GM15510 (cell line): ENCODE data around the gene PRH2.

Source experiments
- POLR2A ChIP-seq: IDR thresholded peaks from 3 replicates; pipeline ENCODE4 v1.6.1; 2011; ENCODE audit warnings: borderline replicate concordance; ENCODE audit not compliant: insufficient read length; ENCODE audit errors: extremely low read depth

The PRH2 gene

GRCh38 chr12:10928746-10929286 is at the start of gene PRH2:
Gene PRH2 (plus strand): TSS chr12:10929236. CDS start chr12:10929274, 38 bp downstream.
- no peak for TF ChIP-seq POLR2A

DNA sequence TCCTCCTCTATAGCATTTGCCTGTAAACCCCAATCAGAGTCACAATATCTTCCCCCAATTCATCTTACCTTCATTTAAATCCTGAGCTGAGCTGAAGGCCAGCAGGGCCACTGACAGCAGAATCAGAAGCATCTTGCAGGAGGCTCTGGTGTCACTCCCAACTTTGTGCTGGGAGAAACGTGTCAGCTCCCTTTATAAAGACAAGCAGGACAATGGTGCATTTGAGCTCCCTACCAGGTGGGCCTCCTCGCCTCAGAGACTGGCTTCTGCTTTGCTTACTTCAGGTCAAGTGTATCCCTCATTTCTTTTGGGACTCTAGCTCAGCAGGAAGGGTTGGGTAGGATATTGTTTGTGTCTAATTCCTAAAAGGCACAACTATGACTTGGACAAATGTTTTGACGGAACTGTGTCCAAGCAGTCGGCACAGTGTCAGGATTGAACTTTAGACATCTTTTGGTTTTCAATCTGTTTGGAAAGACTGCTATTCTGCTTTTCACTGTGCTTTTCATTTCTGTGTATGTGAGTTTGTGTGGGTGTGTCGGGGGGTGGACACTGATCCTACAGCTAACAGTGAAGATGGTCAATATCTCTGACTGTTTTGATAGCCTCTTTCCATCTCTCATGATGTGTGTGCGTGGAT is 44.8 kb upstream of the PRH2 start, which contains the start of gene PRH1:
Gene PRH1 (minus strand): TSS at position 170 of the 640 bp plus-strand sequence. CDS start 38 bp downstream, at position 132.
- no peak for TF ChIP-seq POLR2A

- TF ChIP-seq POLR2A = no peak
Observed at GRCh38 chr12:10889226-10889625, 39.8 kb upstream of the PRH2 start.

- no peak for TF ChIP-seq POLR2A
Observed at GRCh38 chr12:10891937-10892336, 37.1 kb upstream of the PRH2 start.

DNA sequence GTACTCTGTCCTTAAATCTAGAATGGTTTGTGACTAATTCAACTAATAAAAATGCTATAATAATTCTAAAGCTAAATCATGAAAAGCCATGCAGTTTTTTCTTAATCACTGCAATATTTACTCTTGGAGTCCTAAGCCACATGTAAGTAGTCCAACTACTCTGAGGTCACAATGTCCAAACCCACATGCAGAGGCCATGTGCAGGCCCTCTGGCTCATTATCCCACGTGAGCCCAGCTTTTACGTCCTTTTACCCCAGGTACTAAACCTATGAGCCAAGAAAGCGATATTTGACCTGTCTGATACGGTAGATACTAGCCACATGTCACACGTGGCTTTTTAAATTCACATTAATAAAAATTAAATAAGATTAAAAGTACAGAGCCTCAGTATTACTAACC is 32.2 kb upstream of the PRH2 start:
- TF ChIP-seq POLR2A = no peak

DNA sequence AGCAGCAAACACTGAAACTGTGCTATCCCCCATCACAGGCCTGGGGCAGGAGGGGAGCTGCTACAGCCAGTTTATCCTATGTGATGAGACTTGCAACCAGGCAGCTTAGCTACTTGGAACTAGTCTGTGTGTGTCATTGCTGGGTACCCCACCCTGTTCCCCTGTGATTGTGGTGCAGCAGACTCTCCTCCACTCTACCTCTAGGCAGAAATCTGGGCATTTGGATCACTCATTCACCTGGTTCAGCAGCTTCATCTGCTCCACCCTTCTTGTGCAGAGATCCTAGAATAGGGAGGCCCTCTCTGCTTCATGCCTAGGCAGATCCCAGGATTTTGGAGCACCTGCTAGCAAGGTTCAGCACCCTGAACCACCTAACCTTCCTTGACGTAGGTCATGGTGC is 28.5 kb upstream of the PRH2 start:
- no peak for TF ChIP-seq POLR2A

DNA sequence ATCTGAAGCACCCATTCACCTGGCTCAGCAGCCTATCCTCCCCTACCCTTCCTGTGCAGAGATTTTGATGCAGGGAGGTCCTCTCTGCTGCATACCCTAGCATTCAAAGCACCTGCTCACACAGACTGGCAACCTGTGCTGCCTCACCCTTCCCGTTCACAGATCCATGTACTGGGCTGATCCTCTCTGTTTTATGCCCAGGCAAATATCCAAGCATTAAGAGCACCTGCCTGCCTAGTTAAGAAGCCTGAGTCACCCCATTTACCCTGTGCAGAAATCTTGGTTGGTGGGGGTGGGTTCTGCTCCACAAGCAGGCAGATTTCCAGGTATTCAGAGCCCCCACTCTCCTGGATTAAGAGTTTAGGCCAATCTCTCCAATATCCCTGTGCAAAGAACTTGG is 28.1 kb upstream of the PRH2 start:
- TF ChIP-seq POLR2A = no peak

GRCh38 chr12:10901427-10901826 is 27.6 kb upstream of the PRH2 start:
- no peak for TF ChIP-seq POLR2A

GRCh38 chr12:10904686-10905085 is 24.4 kb upstream of the PRH2 start:
- no peak for TF ChIP-seq POLR2A

DNA sequence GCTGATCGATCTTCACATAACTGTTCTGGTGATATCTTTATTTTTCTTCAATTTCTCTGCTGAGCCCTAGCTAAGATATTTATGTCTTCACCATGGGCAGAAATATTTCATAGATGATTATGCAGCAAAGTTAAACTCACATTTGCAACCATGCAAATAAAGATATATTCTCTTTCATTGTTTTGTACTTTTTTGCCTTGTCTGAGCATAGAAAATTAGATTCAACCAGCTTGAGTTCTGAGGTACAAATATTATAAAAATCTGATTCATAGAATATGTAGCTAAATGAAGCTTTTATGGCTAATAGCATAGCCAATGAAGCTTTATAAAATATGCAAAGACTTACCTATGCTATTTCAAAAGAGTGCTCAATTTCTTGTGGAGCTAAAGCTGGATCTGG is 19.6 kb upstream of the PRH2 start, which contains the start of gene TAS2R13:
Gene TAS2R13 (minus strand): TSS at position 101 of the 400 bp plus-strand sequence. CDS start 264 bp downstream, outside the sequence.
- no peak for TF ChIP-seq POLR2A

DNA sequence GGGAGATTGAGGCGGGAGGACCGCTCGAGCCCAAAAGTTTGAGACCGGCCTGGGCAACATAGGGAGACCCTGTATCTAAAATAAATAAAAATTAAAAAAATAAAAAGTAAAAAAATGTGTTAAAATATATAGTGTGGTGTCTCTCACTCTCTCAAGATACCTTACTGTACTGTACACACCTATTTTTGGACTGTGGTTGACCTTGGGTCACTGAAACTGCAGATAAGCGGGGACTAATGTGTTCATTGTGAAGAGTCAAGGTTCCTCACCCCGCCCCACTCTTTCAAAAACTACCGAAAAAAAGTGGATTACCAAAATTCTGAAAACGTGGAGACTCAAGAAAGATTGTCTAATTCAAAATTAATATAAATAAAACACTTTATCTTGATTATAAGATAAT is 18.7 kb upstream of the PRH2 start:
- no peak for TF ChIP-seq POLR2A

GRCh38 chr12:10919809-10920208 is 9.2 kb upstream of the PRH2 start:
- TF ChIP-seq POLR2A = no peak

GRCh38 chr12:10926269-10926668 is 2.8 kb upstream of the PRH2 start:
- no peak for TF ChIP-seq POLR2A

DNA sequence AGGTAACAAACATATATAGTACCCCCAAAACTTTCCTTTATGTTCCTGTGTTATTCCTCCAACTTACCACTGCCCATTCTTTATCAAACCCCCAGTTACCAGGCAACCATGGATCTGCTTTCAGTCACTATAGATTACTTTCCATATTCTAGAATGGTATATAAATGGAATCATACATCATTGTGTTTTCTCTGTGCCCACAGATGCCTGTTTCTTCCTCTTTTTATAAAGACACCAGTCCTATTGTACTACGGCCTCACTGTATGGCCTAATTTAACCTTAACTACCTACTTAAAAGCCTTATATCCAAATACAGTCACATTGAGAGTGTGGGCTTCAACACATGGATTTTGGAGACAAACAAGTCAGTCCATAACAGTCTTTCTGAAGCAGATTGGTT is 7.5 kb downstream of the PRH2 start:
- TF ChIP-seq POLR2A = no peak

GRCh38 chr12:10939163-10939562 is 10.1 kb downstream of the PRH2 start, which contains the start of gene TAS2R14:
Gene TAS2R14 (minus strand): TSS chr12:10939263. CDS start chr12:10939207, 56 bp downstream.
- TF ChIP-seq POLR2A = no peak

GRCh38 chr12:10940389-10940788 is 11.4 kb downstream of the PRH2 start:
- no peak for TF ChIP-seq POLR2A
